ENCODE results near the gene SLC35G3.

GRCh38 chr17:35167046-35167445 lies 27.1 kb downstream of the SLC35G3 start:
- TF ChIP-seq, protein P1, sequence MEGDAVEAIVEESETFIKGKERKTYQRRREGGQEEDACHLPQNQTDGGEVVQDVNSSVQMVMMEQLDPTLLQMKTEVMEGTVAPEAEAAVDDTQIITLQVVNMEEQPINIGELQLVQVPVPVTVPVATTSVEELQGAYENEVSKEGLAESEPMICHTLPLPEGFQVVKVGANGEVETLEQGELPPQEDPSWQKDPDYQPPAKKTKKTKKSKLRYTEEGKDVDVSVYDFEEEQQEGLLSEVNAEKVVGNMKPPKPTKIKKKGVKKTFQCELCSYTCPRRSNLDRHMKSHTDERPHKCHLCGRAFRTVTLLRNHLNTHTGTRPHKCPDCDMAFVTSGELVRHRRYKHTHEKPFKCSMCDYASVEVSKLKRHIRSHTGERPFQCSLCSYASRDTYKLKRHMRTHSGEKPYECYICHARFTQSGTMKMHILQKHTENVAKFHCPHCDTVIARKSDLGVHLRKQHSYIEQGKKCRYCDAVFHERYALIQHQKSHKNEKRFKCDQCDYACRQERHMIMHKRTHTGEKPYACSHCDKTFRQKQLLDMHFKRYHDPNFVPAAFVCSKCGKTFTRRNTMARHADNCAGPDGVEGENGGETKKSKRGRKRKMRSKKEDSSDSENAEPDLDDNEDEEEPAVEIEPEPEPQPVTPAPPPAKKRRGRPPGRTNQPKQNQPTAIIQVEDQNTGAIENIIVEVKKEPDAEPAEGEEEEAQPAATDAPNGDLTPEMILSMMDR (IDR thresholded peaks at IDR 0.05): no peak
- TF ChIP-seq POLR2AphosphoS5 (IDR thresholded peaks at IDR 0.05; ENCODE audit: insufficient read depth in 1 of 2, low read depth in 1 of 2): no peak
- no peak for TF ChIP-seq POLR2A (IDR thresholded peaks at IDR 0.05)

Measured in vagina (tissue), 2 donors.